ENCODE measurements around the gene FAM53B.

Gene FAM53B

DNA sequence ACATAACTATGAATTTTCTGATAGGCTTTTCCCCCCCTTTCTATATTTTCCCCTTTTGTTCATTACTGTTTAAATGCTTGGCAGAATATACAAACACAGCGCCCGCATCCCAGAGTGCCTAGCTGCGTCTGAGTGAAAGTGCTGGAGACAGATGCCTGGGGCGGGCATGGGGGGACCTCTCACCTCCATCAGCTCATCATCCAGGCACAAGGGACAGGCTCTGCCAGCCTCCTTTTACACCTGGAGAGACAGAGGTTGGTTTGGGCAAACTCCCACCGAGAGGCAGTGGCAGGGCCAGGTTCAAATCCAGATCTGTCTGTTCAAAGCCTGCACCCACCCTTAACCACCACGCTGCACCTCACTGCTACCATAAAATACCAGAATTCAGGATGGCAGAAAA is 104.5 kb downstream of the FAM53B start:
- no peaks in the 10 kb centered on the region for H3K9me3 ChIP-seq (ENCODE audit: severe bottlenecking)
- H3K27ac ChIP-seq: no peak overlapping the region
- H3K36me3 ChIP-seq: peaks cover 2% of the 10 kb centered on the region
- DNase-seq: no peak
- no peak overlapping the region for H3K4me3 ChIP-seq (ENCODE audit: low read depth, low read length)
- TF ChIP-seq, protein P1, sequence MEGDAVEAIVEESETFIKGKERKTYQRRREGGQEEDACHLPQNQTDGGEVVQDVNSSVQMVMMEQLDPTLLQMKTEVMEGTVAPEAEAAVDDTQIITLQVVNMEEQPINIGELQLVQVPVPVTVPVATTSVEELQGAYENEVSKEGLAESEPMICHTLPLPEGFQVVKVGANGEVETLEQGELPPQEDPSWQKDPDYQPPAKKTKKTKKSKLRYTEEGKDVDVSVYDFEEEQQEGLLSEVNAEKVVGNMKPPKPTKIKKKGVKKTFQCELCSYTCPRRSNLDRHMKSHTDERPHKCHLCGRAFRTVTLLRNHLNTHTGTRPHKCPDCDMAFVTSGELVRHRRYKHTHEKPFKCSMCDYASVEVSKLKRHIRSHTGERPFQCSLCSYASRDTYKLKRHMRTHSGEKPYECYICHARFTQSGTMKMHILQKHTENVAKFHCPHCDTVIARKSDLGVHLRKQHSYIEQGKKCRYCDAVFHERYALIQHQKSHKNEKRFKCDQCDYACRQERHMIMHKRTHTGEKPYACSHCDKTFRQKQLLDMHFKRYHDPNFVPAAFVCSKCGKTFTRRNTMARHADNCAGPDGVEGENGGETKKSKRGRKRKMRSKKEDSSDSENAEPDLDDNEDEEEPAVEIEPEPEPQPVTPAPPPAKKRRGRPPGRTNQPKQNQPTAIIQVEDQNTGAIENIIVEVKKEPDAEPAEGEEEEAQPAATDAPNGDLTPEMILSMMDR (IDR thresholded peaks at IDR 0.05; ENCODE audit: low read depth, low read length): no peak
- no peaks in the 10 kb centered on the region for H3K27me3 ChIP-seq (ENCODE audit: insufficient read depth, low read depth, severe bottlenecking)

DNA sequence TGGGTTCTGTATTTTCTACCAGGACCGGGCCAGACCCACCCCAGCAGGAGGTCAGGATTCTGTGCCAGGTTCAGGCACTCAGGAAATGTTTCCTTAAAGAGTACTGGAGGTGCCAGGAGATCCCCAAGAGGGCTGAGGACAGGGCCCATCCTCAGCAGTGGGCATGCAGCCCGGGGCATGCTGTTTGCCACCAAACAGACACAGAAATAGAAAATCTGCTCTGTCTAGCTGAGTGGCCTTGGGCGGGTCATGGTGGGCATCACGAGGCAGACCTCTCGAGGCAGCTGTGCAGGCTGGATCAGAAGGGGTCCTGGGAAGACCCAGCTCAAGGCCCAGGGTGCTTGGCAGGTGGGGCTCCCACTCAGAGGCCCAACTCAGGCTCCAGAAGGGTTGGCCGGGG is 105.0 kb downstream of the FAM53B start:
- no peak for DNase-seq
- Histone ChIP-seq H3K36me3 (peaks cover 7% of the 10 kb centered on the region), H3K27me3 (ENCODE audit: insufficient read depth, low read depth, severe bottlenecking) (no peaks in the 10 kb centered on the region), H3K27ac (no peak overlapping the region), H3K9me3 (ENCODE audit: severe bottlenecking) (no peaks in the 10 kb centered on the region), H3K4me3 (ENCODE audit: low read depth, low read length) (no peak overlapping the region)
- TF ChIP-seq, protein P1 (IDR thresholded peaks at IDR 0.05; ENCODE audit: low read depth, low read length): no peak

DNA sequence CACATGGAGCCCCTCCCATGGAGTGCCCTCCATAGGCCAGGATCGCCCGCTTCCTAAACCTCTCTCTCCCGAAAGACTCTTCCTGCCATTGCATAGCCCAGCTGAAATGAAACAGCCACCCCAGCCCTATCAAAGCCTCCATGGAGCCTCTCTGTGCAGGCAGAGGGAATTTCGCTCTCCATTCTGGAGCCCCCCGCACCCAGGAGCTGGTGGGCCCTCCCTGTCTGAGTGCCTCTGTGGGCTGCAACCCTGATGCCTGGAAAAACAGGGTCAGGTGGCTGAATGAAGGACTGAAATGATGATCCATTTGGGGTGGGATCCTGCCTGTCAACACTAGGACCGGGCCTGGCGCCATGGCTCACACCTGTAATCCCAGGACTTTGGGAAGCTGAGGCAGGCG is 106.4 kb downstream of the FAM53B start:
- TF ChIP-seq, protein P1 (IDR thresholded peaks at IDR 0.05; ENCODE audit: low read depth, low read length): no peak
- Histone ChIP-seq H3K4me3 (ENCODE audit: low read depth, low read length) (no peak overlapping the region), H3K9me3 (ENCODE audit: severe bottlenecking) (no peaks in the 10 kb centered on the region), H3K36me3 (peaks cover 8% of the 10 kb centered on the region), H3K27ac (no peak overlapping the region), H3K27me3 (ENCODE audit: insufficient read depth, low read depth, severe bottlenecking) (no peaks in the 10 kb centered on the region)
- no peak for DNase-seq

DNA sequence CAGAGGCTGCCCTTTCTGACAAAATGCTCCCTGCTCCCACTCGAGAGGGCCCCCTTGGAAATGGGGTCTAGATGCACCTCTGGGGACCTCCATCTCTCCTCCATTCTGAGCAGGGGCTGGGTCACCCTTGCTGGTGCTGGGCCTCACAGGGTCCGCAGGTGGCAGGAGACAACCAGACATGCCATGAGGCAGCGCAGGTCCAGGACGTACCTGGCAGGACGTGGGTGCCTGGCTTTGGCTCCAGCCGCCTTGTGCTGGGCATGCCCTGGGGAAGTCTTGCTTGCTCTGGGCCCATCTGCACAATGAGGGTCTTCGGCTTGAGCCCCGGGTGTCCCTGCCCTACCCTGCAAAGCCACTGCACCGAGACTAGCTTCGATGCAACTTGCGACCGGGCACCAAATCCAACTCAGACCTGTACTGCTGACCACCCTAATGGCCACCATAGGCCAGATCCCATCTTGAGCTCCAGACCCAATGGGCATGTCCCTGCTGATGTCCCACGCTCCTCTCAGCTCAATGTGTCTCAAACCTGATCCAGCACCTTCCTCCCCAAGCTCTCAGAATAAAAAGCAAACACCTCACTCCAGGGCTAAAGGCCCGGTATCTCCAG is 107.0 kb downstream of the FAM53B start:
- DNase-seq: no peak
- Histone ChIP-seq H3K27me3 (ENCODE audit: insufficient read depth, low read depth, severe bottlenecking) (no peaks in the 10 kb centered on the region), H3K9me3 (ENCODE audit: severe bottlenecking) (no peaks in the 10 kb centered on the region), H3K27ac (no peak overlapping the region), H3K4me3 (ENCODE audit: low read depth, low read length) (no peak overlapping the region), H3K36me3 (peaks cover 8% of the 10 kb centered on the region)
- TF ChIP-seq, protein P1 (IDR thresholded peaks at IDR 0.05; ENCODE audit: low read depth, low read length): no peak

DNA sequence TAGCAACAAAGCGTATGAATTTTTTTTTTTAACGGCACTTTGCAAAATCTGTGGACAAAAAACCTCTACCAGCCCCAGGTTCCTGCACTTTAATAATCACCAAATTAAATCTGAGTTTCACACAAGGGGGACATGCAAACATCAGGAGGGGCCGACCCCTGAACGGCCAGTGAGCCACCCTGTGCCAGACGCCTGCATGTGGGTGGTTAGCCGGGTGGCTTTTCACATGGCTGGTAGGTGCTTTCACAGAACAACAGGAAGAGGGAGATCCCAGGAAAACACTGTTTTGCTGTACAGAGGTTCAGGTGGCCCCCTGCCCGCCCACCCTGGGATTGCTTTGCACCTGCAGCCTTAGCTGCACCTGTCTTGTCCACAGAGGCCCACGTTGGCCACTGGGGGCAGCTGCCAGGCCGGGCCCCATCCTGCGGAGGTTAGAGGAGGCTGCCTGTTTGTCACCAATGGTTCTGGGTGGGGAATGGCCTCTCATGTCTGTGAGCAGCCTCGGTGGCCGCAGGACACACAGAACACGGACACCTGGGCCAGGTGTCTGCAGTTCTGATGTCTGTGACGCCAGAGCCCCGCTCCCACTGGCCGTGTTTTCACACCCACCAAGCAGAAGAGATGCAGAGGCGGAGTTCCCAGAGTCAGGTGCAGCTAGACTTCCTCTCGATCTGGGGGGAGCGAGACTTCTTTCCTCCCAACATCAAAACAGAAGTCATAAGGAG is 107.7 kb downstream of the FAM53B start:
- peaks cover 8% of the 10 kb centered on the region for H3K36me3 ChIP-seq
- DNase-seq: no peak
- no peaks in the 10 kb centered on the region for H3K9me3 ChIP-seq (ENCODE audit: severe bottlenecking)
- H3K27ac ChIP-seq: no peak overlapping the region
- H3K4me3 ChIP-seq (ENCODE audit: low read depth, low read length): no peak overlapping the region
- TF ChIP-seq, protein P1 (IDR thresholded peaks at IDR 0.05; ENCODE audit: low read depth, low read length): peak; percentile 38
- no peaks in the 10 kb centered on the region for H3K27me3 ChIP-seq (ENCODE audit: insufficient read depth, low read depth, severe bottlenecking)

All from WERI-Rb-1 (cell line).